GM23338 (cell line): ENCODE measurements around the gene LARGE1. TPM values are rescaled to one million over a fixed set of nuclear protein-coding genes. Genes with fewer than 3 reads are reported as not detected.

Experiments used
- ATAC-seq: fragments of 200-7000 bp; cut with Tn5 transposase; 3 replicates; pipeline ENCODE4 v1.9.1; 2020
- DNase-seq: peaks from one replicate; pipeline ENCODE4 v3.0.0-alpha.2; 2015; ENCODE audit warnings: low spot score
- H2AFZ ChIP-seq: fragments of 200-600 bp; sonication (generic); 2 replicates; pipeline ENCODE4 v1.8.0; 2016; ENCODE audit warnings: antibody characterized with exemption, mild to moderate bottlenecking, moderate library complexity
- H3F3A ChIP-seq: fragments of 200-600 bp; sonication (generic); replicated peaks from 2 replicates; pipeline ENCODE4 v1.8.0; 2017; ENCODE audit warnings: antibody characterized with exemption, mixed run types, low read depth
- H3K27ac ChIP-seq: fragments of 200-600 bp; sonication (generic); 2 replicates; pipeline ENCODE4 v1.6.1; 2016; ENCODE audit warnings: low read depth
- H3K27me3 ChIP-seq: fragments of 200-600 bp; sonication (generic); 2 replicates; pipeline ENCODE4 v1.8.0; 2016; ENCODE audit warnings: mild to moderate bottlenecking, mixed run types, moderate library complexity; ENCODE audit not compliant: insufficient read depth
- H3K36me3 ChIP-seq: fragments of 200-600 bp; sonication (generic); 2 replicates; pipeline ENCODE4 v1.8.0; 2016; ENCODE audit warnings: mild to moderate bottlenecking; ENCODE audit not compliant: insufficient read depth
- H3K4me1 ChIP-seq: fragments of 200-600 bp; sonication (generic); 2 replicates; pipeline ENCODE4 v1.8.0; 2016; ENCODE audit warnings: mild to moderate bottlenecking, moderate library complexity; ENCODE audit not compliant: insufficient read depth
- H3K4me2 ChIP-seq: fragments of 200-600 bp; sonication (generic); 2 replicates; pipeline ENCODE4 v1.7.1; 2017; ENCODE audit warnings: mixed run types
- H3K4me3 ChIP-seq: fragments of 200-600 bp; sonication (generic); 2 replicates; pipeline ENCODE4 v1.6.1; 2016; ENCODE audit warnings: mixed run types
- H3K79me2 ChIP-seq: fragments of 200-600 bp; sonication (generic); replicated peaks from 2 replicates; pipeline ENCODE4 v1.8.0; 2017; ENCODE audit warnings: mild to moderate bottlenecking; ENCODE audit not compliant: insufficient read depth
- H3K9me2 ChIP-seq: fragments of 200-600 bp; sonication (generic); 2 replicates; pipeline ENCODE4 v1.8.0; 2017; ENCODE audit not compliant: insufficient read depth
- H4K20me1 ChIP-seq: fragments of 200-600 bp; sonication (generic); replicated peaks from 2 replicates; pipeline ENCODE4 v1.8.0; 2017; ENCODE audit warnings: mild to moderate bottlenecking; ENCODE audit not compliant: insufficient read depth
- H3K27ac Mint-ChIP-seq: 2 replicates; pipeline ENCODE4 v1.8.0; 2020; ENCODE audit warnings: inconsistent platforms, mild to moderate bottlenecking, moderate library complexity, mixed read lengths
- H3K27me3 Mint-ChIP-seq: 3 replicates; pipeline ENCODE4 v1.8.0; 2022; ENCODE audit warnings: low read depth, mild to moderate bottlenecking, moderate library complexity, mixed read lengths, inconsistent platforms; ENCODE audit not compliant: insufficient read depth, poor library complexity
- H3K36me3 Mint-ChIP-seq: 3 replicates; pipeline ENCODE4 v1.8.0; 2021; ENCODE audit warnings: low read depth, mild to moderate bottlenecking, inconsistent platforms, moderate library complexity, mixed read lengths
- H3K4me1 Mint-ChIP-seq: 3 replicates; pipeline ENCODE4 v1.8.0; 2020; ENCODE audit warnings: mild to moderate bottlenecking, inconsistent platforms, mixed read lengths
- H3K4me3 Mint-ChIP-seq: 3 replicates; pipeline ENCODE4 v1.8.0; 2021; ENCODE audit warnings: moderate library complexity, mild to moderate bottlenecking, inconsistent platforms, mixed read lengths
- H3K9me3 Mint-ChIP-seq: 3 replicates; pipeline ENCODE4 v1.8.0; 2020; ENCODE audit warnings: moderate library complexity, mild to moderate bottlenecking, inconsistent platforms, mixed read lengths
- CREB1 ChIP-seq: fragments of 250-450 bp; sonication (Bioruptor Pico); IDR thresholded peaks from 2 replicates; pipeline ENCODE4 v1.5.0; 2020; ENCODE audit warnings: low read depth, mild to moderate bottlenecking, moderate library complexity
- EZH2 ChIP-seq: fragments of 200-600 bp; sonication (generic); IDR thresholded peaks from one replicate; pipeline ENCODE4 v1.8.0; 2017; ENCODE audit warnings: antibody characterized with exemption, mild to moderate bottlenecking, low read depth; ENCODE audit not compliant: unreplicated experiment
- EZH2phosphoT487 ChIP-seq: fragments of 200-600 bp; sonication (generic); IDR thresholded peaks from one replicate; pipeline ENCODE4 v1.8.1; 2018; ENCODE audit warnings: antibody characterized with exemption; ENCODE audit not compliant: unreplicated experiment
- JUNB ChIP-seq: IDR thresholded peaks from one replicate; pipeline ENCODE4 v1.6.1; 2016; ENCODE audit warnings: antibody characterized with exemption; ENCODE audit not compliant: unreplicated experiment
- NANOG ChIP-seq: IDR thresholded peaks from 2 replicates; pipeline ENCODE4 v1.6.1; 2016; ENCODE audit warnings: antibody characterized with exemption, borderline replicate concordance
- POLR2AphosphoS5 ChIP-seq: IDR thresholded peaks from 2 replicates; pipeline ENCODE4 v1.6.1; 2016; ENCODE audit warnings: antibody characterized with exemption, low read depth
- REST ChIP-seq: IDR thresholded peaks from one replicate; pipeline ENCODE4 v1.6.1; 2018; ENCODE audit warnings: antibody characterized with exemption; ENCODE audit not compliant: unreplicated experiment
- STAT1 ChIP-seq: IDR thresholded peaks from one replicate; pipeline ENCODE4 v1.6.1; 2016; ENCODE audit warnings: antibody characterized with exemption; ENCODE audit not compliant: unreplicated experiment
- ZNF114 ChIP-seq: fragments of 250-450 bp; sonication (Bioruptor Pico); IDR thresholded peaks from 2 replicates; pipeline ENCODE4 v1.5.0; 2020; ENCODE audit warnings: mild to moderate bottlenecking, moderate library complexity
- ZNF331 ChIP-seq: fragments of 250-450 bp; sonication (Bioruptor Pico); IDR thresholded peaks from 2 replicates; pipeline ENCODE4 v1.5.0; 2020; ENCODE audit warnings: low read depth, mild to moderate bottlenecking, moderate library complexity
- ZNF462 ChIP-seq: fragments of 250-450 bp; sonication (Bioruptor Pico); IDR thresholded peaks from 2 replicates; pipeline ENCODE4 v1.5.0; 2020; ENCODE audit warnings: mild to moderate bottlenecking, moderate library complexity
- polyA plus RNA-seq: library from polyadenylated mRNA; unstranded; fragments of >200 nt; fragmentation: Nextera tagmentation; extraction: Ambion mirVana; gene quantifications from 2 replicates; pipeline ENCODE4 v1.2.1, GENCODE V29; 2016
- total RNA-seq: library from RNA; depleted of rRNA; stranded (reverse); fragments of >200 nt; shearing (Covaris generic); gene quantifications from 2 replicates; pipeline ENCODE4 v1.2.3, GENCODE V29; 2014
- TF ChIP-seq, protein P1 (sequence below), 2 experiments: fragments of 200-600 bp in 1 of 2; sonication (generic) in 1 of 2; conservative IDR thresholded peaks; 2 replicates each; pipeline versions ENCODE4 v1.5.1 to v1.6.1; 2016 to 2017; ENCODE audit warnings: antibody characterized with exemption in 2 of 2, low read depth in 2 of 2, mild to moderate bottlenecking in 2 of 2, moderate library complexity in 1 of 2
- TF ChIP-seq, protein P2 (sequence below): IDR thresholded peaks from 2 replicates; pipeline ENCODE4 v1.6.1; 2016; ENCODE audit warnings: antibody characterized with exemption

LARGE1 gene
- total and polyA plus RNA-seq, 2 experiments from 2014 or later, result 12.8 to 75.6 TPM

DNA sequence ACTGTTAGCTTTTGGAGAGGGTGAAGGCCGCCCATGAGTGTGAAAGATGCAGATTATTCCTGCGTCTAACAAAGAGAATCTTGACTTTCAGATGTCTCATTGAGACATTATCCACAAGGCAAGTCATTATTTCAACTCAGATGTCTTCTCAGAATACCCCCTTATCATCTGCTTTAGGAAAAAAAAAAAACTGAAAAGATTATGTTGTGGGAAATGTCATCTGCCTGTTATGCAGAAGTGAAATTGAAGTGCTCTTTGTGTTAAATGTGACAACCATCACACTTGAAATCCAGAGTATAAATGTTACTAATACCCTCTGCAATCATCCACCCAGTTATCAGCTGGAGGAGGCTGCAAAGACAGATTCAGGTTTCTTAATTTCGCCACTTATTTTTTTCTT lies 239.6 kb downstream of the LARGE1 start:
- Mint-ChIP-seq H3K36me3 (peaks cover 14% of the 10 kb centered on the region; the same call in 2 of the 3 replicates), H3K4me1 (peaks cover 42% of the 10 kb centered on the region), H3K9me3 (peaks cover 3% of the 10 kb centered on the region; the same call in 2 of the 3 replicates), H3K27ac (no peak overlapping the region), H3K27me3 (peaks cover 2% of the 10 kb centered on the region), H3K4me3 (no peak overlapping the region)
- no peak for ATAC-seq
- Histone ChIP-seq H3K79me2 (peaks cover 83% of the 10 kb centered on the region), H3K4me3 (no peak overlapping the region), H3K27me3 (no peaks in the 10 kb centered on the region), H3K4me1 (peaks cover 15% of the 10 kb centered on the region), H3K27ac (no peak overlapping the region), H3K9me2 (0 out of 2 replicates have a peak, but pooled peaks cover 6% of the 10 kb centered on the region), H4K20me1 (peaks cover 16% of the 10 kb centered on the region; the same call in 1 of the 2 replicates), H3F3A (no peaks in the 10 kb centered on the region), H3K4me2 (no peak overlapping the region), H3K36me3 (no peaks in the 10 kb centered on the region), H2AFZ (no peak overlapping the region)
- no peak for DNase-seq
- TF ChIP-seq NANOG (no peak), EZH2 (no peak), POLR2AphosphoS5 (no peak), STAT1 (no peak), ZNF462 (CRISPR knock-in tag) (no peak), JUNB (no peak), REST (no peak), CREB1 (CRISPR knock-in tag) (no peak), ZNF114 (CRISPR knock-in tag) (no peak), EZH2phosphoT487 (no peak), ZNF331 (CRISPR knock-in tag) (no peak)
- TF ChIP-seq, protein P1, sequence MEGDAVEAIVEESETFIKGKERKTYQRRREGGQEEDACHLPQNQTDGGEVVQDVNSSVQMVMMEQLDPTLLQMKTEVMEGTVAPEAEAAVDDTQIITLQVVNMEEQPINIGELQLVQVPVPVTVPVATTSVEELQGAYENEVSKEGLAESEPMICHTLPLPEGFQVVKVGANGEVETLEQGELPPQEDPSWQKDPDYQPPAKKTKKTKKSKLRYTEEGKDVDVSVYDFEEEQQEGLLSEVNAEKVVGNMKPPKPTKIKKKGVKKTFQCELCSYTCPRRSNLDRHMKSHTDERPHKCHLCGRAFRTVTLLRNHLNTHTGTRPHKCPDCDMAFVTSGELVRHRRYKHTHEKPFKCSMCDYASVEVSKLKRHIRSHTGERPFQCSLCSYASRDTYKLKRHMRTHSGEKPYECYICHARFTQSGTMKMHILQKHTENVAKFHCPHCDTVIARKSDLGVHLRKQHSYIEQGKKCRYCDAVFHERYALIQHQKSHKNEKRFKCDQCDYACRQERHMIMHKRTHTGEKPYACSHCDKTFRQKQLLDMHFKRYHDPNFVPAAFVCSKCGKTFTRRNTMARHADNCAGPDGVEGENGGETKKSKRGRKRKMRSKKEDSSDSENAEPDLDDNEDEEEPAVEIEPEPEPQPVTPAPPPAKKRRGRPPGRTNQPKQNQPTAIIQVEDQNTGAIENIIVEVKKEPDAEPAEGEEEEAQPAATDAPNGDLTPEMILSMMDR (conservative IDR thresholded peaks at IDR 0.05; ENCODE audit: low read depth in 2 of 2), result no peak
- TF ChIP-seq, protein P2, sequence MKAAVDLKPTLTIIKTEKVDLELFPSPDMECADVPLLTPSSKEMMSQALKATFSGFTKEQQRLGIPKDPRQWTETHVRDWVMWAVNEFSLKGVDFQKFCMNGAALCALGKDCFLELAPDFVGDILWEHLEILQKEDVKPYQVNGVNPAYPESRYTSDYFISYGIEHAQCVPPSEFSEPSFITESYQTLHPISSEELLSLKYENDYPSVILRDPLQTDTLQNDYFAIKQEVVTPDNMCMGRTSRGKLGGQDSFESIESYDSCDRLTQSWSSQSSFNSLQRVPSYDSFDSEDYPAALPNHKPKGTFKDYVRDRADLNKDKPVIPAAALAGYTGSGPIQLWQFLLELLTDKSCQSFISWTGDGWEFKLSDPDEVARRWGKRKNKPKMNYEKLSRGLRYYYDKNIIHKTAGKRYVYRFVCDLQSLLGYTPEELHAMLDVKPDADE, result no peak
